ENCODE measurements around the gene DBH.

The DBH gene

GRCh38 chr9:133627341-133627740 is 8.8 kb upstream of the DBH start:
- no peak for DNase-seq

GRCh38 chr9:133628766-133629165 is 7.4 kb upstream of the DBH start:
- DNase-seq = no peak

- no peak for DNase-seq
These were observed 6.7 kb upstream of the DBH start for GRCh38 chr9:133629221-133630110.

- no peak for DNase-seq
These were observed 5.1 kb upstream of the DBH start for GRCh38 chr9:133631111-133631510.

- DNase-seq = no peak
These were observed 3.1 kb upstream of the DBH start for GRCh38 chr9:133632806-133633680.

GRCh38 chr9:133633681-133634080 is 2.5 kb upstream of the DBH start:
- no peak for DNase-seq

GRCh38 chr9:133634081-133634691 is 2.0 kb upstream of the DBH start:
- DNase-seq = no peak

DNA sequence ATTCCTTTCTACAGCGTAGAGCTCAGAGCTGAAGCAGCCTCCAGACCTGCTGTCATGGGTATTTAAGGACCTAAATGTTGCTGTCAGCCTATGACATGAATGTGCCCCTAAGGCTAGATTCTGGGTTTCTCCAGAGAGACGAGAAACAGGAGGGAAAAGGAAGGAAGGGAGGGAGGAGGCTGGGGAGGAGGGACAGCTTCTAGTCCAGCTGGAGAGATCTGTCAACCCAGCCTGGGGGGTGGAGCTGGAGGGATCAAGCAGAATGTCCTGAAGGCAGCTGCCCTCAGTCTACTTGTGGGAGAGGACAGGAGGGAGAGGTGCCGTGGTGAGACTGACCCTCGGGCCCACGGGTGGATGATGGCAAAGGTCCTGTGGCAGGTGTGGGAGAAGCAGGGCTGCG is 1.1 kb upstream of the DBH start:
- no peak for DNase-seq

DNA sequence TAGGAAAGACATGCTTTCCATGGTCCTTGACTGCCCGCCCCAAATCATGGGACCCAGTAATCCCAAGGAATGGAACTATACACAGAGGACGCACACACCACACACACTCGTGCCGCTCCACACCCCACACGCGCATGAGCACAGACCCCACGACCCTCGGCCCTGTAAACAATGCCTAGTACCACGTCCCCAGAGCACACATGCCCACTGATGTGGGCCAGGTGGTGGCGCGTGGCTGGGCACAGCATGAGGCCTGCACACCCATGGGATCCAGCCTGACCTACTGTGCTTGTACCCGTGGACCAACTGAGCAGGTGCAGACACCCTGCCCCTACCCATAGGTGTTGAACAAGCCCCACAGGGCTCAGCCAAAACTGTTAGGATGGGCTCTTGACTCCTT is 739 bp downstream of the DBH start:
- DNase-seq = no peak

- DNase-seq = no peak
These were observed 1.4 kb downstream of the DBH start for GRCh38 chr9:133637451-133638055.

DNA sequence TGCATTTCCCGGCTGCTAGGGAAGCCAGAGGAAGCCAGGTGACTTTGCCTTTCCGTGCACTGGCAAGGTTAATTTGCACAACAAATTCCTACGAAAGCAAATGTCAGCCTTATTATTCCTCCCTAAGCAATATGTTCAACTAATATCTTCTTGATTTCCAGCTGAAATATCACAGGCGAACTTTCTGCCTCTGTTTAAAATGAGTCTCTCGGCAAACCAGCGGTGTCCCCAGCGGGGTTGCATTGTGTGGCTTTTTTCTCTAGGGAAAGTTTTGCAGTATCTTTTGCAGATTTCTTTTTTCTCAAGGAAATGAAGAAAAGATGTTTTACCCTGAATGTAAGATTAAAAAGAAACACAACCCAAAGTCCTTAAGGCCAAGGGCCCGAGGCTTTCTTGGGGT is 1.9 kb downstream of the DBH start:
- DNase-seq = no peak

GRCh38 chr9:133638711-133639110 is 2.5 kb downstream of the DBH start:
- DNase-seq = no peak

GRCh38 chr9:133639613-133640012 is 3.5 kb downstream of the DBH start:
- no peak for DNase-seq

DNA sequence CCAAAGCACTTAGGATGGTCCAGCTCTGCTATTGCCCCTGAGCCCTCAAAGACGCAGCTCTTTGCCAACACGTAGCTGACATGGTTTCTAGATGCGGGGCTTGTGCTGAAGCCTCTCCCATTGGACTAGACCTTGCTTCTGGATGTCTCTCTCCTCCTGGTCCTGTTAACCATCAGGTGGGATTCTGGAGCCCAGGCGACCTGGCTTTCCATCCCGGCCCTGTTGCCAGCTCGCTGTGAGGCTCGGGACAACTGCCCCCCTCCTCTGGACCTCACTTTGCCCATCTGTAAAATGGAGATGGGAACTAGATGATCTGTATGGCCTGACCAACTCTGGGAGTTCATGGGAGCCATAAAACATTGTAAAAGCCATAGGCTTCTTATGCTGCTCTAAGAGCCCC is 4.0 kb downstream of the DBH start:
- no peak for DNase-seq

- no peak for DNase-seq
These were observed 4.6 kb downstream of the DBH start for GRCh38 chr9:133640580-133641395.

- no peak for DNase-seq
These were observed 5.2 kb downstream of the DBH start for GRCh38 chr9:133641396-133641655.

DNA sequence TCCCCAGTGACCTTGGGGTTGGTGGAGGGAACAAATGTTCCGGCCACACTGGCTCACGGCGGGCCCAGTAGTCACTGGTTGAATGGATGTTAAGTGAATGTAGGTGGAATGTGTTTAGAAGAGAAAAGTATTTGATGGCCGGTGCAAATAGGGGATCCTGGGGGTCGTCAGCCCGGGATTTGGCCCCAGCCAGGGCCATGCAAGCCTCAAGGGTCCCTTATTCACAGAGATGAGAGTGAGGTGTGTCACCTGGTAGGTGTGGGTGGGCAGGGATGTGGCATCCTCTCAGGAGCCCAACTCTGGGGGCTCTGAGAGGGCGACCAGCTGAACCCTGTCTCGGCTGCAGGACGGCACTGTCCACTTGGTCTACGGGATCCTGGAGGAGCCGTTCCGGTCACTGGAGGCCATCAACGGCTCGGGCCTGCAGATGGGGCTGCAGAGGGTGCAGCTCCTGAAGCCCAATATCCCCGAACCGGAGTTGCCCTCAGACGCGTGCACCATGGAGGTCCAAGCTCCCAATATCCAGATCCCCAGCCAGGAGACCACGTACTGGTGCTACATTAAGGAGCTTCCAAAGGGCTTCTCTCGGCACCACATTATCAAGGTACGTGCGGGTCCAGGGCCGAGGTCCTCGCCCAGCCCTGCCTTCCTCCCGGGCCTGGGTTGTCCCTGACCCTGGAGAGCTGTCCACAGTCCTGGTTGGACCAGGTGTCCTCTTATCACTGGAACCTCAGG is 5.9 kb downstream of the DBH start:
- DNase-seq = no peak

DNA sequence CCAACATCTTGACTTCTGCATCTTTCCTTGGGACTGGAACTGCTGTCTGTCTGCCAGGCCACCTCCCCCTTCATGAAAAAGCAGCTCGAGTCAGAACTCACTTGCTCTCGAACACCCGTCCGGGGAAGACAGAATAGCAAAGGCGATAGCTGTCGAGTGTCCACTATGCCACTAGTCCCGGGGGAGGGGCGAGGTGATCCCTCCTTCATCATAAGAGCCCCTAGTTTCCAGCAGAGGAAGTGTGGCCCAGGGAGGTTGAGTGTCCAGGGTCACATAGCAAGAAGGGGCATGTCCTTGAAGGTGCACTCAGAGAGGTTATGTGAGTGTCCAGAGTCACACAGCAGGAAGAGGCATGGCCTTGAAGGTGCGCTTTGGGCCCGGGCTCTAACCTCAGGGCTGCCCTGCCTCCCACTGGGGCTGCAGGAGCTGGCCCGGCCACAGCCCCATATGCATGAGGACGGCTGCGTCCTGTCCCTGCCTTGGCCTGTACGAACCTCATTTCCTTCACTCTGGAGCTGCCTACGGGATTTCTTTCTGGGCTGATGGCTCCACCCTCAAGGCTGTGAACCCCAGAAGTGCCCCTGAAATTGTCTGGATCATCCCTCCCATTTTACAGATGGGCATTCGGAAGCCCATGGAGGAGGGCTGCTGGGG is 6.7 kb downstream of the DBH start:
- no peak for DNase-seq

DNA sequence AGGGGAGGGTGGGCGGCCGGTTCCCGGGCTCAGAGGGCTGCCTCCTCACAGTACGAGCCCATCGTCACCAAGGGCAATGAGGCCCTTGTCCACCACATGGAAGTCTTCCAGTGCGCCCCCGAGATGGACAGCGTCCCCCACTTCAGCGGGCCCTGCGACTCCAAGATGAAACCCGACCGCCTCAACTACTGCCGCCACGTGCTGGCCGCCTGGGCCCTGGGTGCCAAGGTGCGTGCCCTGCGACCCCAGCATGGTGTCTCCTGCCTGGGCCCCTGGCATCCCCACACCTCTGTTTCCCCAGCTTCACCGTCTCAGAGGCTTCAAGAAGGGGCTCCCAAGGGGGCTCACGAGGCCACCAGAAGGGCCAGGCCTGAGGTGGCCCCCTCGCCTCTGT is 7.2 kb downstream of the DBH start:
- no peak for DNase-seq

- DNase-seq = no peak
These were observed 8.0 kb downstream of the DBH start for GRCh38 chr9:133643978-133644760.

Data from NCI-H524 treated with DMSO at 0.1 percent for 48 hours (cell line).